H1 (cell line): ENCODE results near the gene RAB34. TPM values are rescaled to one million over a fixed set of nuclear protein-coding genes. Genes with fewer than 3 reads are reported as not detected.

Source experiments
- CTCF ChIA-PET: fragments of 300-600 bp; sonication (Branson Sonifier 250); formaldehyde crosslinking; loops from one replicate; lab custom pipeline; 2021; ENCODE audit not compliant: partially characterized antibody; lab: Charles Lee
- POLR2A ChIA-PET: fragments of 300-600 bp; sonication (Branson Sonifier 250); formaldehyde crosslinking; loops from one replicate; lab custom pipeline; 2021; ENCODE audit warnings: inconsistent platforms; ENCODE audit not compliant: partially characterized antibody; lab: Charles Lee
- DNase-seq, 2 experiments: peaks; one replicate each; pipeline versions ENCODE4 v3.0.0 to v3.0.0-alpha.2; 2010 to 2022; ENCODE audit warnings: low spot score in 2 of 2, low read depth in 1 of 2, mixed read lengths in 1 of 2
- FAIRE-seq: peaks from 2 replicates; lab custom pipeline; 2011; peaks lifted over from hg19 to GRCh38; lab: Jason Lieb, UNC
- H2AFZ ChIP-seq: 2 replicates; pipeline ENCODE4 v1.8.1; 2012; ENCODE audit warnings: low read length, inconsistent platforms
- H2AK5ac ChIP-seq: 2 replicates; pipeline ENCODE4 v1.6.1; 2013; ENCODE audit warnings: low read depth, low read length
- H2BK120ac ChIP-seq: replicated peaks from 2 replicates; pipeline ENCODE3; 2013; ENCODE audit warnings: low read depth, low read length, inconsistent platforms
- H2BK12ac ChIP-seq: 2 replicates; pipeline ENCODE4 v1.6.1; 2013; ENCODE audit warnings: low read depth, low read length
- H2BK15ac ChIP-seq: 2 replicates; pipeline ENCODE4 v1.6.1; 2013; ENCODE audit warnings: low read length
- H2BK20ac ChIP-seq: 2 replicates; pipeline ENCODE4 v1.6.1; 2013; ENCODE audit warnings: low read length
- H2BK5ac ChIP-seq: 2 replicates; pipeline ENCODE4 v1.6.1; 2013; ENCODE audit warnings: low read depth, low read length
- H3K14ac ChIP-seq: 2 replicates; pipeline ENCODE4 v1.6.1; 2013; ENCODE audit warnings: inconsistent platforms; ENCODE audit not compliant: insufficient read length
- H3K18ac ChIP-seq: 2 replicates; pipeline ENCODE4 v1.6.1; 2013; ENCODE audit warnings: low read length; ENCODE audit errors: extremely low read depth
- H3K23ac ChIP-seq: 2 replicates; pipeline ENCODE4 v1.6.1; 2013; ENCODE audit warnings: inconsistent platforms; ENCODE audit not compliant: insufficient read length
- H3K23me2 ChIP-seq: 2 replicates; pipeline ENCODE4 v1.6.1; 2013; ENCODE audit warnings: low read depth, low read length
- H3K27ac ChIP-seq: 2 replicates; pipeline ENCODE4 v1.6.1; 2011; ENCODE audit warnings: low read depth, low read length, inconsistent platforms
- H3K27me3 ChIP-seq, 4 experiments: replicated peaks in 1 of 4; 1 replicate in 1 of 4; 2 replicates in 3 of 4; pipeline versions ENCODE4 v1.6.1 to v1.8.1; 2011 to 2013; ENCODE audit warnings: low read length in 3 of 4, mild to moderate bottlenecking in 3 of 4, inconsistent platforms in 2 of 4, mixed read lengths in 2 of 4, moderate library complexity in 1 of 4; ENCODE audit not compliant: control insufficient read depth in 3 of 4, insufficient read depth in 3 of 4; ENCODE audit errors: extremely low read depth in 1 of 4
- H3K36me3 ChIP-seq, 4 experiments: 2 replicates each; pipeline versions ENCODE4 v1.6.1 to v1.8.1; 2011 to 2013; ENCODE audit warnings: mild to moderate bottlenecking in 4 of 4, low read length in 3 of 4, moderate library complexity in 2 of 4, control low read depth in 1 of 4, inconsistent platforms in 1 of 4; ENCODE audit not compliant: insufficient read depth in 4 of 4, control insufficient read depth in 2 of 4
- H3K4ac ChIP-seq: replicated peaks from 2 replicates; pipeline ENCODE3; 2013; ENCODE audit warnings: low read length, low read depth, mixed read lengths, inconsistent platforms; ENCODE audit not compliant: insufficient read length
- H3K4me1 ChIP-seq, 4 experiments: replicated peaks in 1 of 4; 1 replicate in 1 of 4; 2 replicates in 3 of 4; pipeline versions ENCODE4 v1.6.1 to v1.8.1; 2011 to 2013; ENCODE audit warnings: low read length in 3 of 4, inconsistent platforms in 2 of 4, mixed read lengths in 1 of 4; ENCODE audit not compliant: insufficient read depth in 4 of 4, control insufficient read depth in 3 of 4
- H3K4me2 ChIP-seq, 2 experiments: 2 replicates each; pipeline versions ENCODE4 v1.6.1 to v1.8.1; 2011 to 2013; ENCODE audit warnings: low read depth in 2 of 2, low read length in 2 of 2, control low read depth in 1 of 2, inconsistent platforms in 1 of 2, mild to moderate bottlenecking in 1 of 2; ENCODE audit not compliant: insufficient read depth in 1 of 2
- H3K4me3 ChIP-seq, 4 experiments: fragments of 200-600, 300-600 bp in 1 of 4; sonication (generic), shearing (Covaris generic), sonication (Bioruptor Twin) in 1 of 4; 2 replicates each; pipeline versions ENCODE4 v1.5.1 to v1.8.1; 2011 to 2016; ENCODE audit warnings: low read length in 4 of 4, low read depth in 3 of 4, control low read depth in 2 of 4, inconsistent platforms in 2 of 4, mild to moderate bottlenecking in 2 of 4, mixed read lengths in 1 of 4, moderate library complexity in 1 of 4; ENCODE audit not compliant: insufficient read depth in 2 of 4; ENCODE audit errors: extremely low read depth in 1 of 4
- H3K56ac ChIP-seq: replicated peaks from 2 replicates; pipeline ENCODE3; 2013; ENCODE audit warnings: low read depth, mild to moderate bottlenecking, mixed read lengths, low read length, inconsistent platforms; ENCODE audit not compliant: insufficient read length
- H3K79me1 ChIP-seq: 2 replicates; pipeline ENCODE4 v1.6.1; 2013; ENCODE audit warnings: low read depth, low read length, control low read depth
- H3K79me2 ChIP-seq, 2 experiments: 2 replicates each; pipeline versions ENCODE4 v1.6.1 to v1.8.1; 2012 to 2013; ENCODE audit warnings: low read length in 2 of 2, mild to moderate bottlenecking in 2 of 2, inconsistent platforms in 1 of 2; ENCODE audit not compliant: insufficient read depth in 2 of 2, control insufficient read depth in 1 of 2
- H3K9ac ChIP-seq, 4 experiments: replicated peaks in 1 of 4; 1 replicate in 1 of 4; 2 replicates in 3 of 4; pipeline versions ENCODE4 v1.6.1 to v1.8.1; 2011 to 2013; ENCODE audit warnings: low read depth in 3 of 4, low read length in 3 of 4, control low read depth in 2 of 4, mild to moderate bottlenecking in 2 of 4, moderate library complexity in 2 of 4, inconsistent platforms in 1 of 4; ENCODE audit errors: extremely low read depth in 1 of 4
- H3K9me3 ChIP-seq, 2 experiments: 2 replicates each; pipeline versions ENCODE4 v1.6.1 to v1.8.1; 2012 to 2013; ENCODE audit warnings: mild to moderate bottlenecking in 2 of 2, moderate library complexity in 2 of 2, control low read depth in 1 of 2, inconsistent platforms in 1 of 2, low read depth in 1 of 2, low read length in 1 of 2, mixed read lengths in 1 of 2; ENCODE audit not compliant: insufficient read depth in 2 of 2
- H4K20me1 ChIP-seq, 2 experiments: replicated peaks in 1 of 2; 2 replicates each; pipeline versions ENCODE3 to v1.8.1; 2011 to 2013; ENCODE audit warnings: inconsistent platforms in 2 of 2, low read length in 2 of 2, mild to moderate bottlenecking in 1 of 2; ENCODE audit not compliant: insufficient read depth in 2 of 2, control insufficient read depth in 1 of 2
- H4K5ac ChIP-seq: 2 replicates; pipeline ENCODE4 v1.6.1; 2013; ENCODE audit warnings: low read length, low read depth, mixed read lengths, inconsistent platforms; ENCODE audit not compliant: insufficient read length
- H4K8ac ChIP-seq: 2 replicates; pipeline ENCODE4 v1.8.0; 2013; ENCODE audit warnings: mild to moderate bottlenecking, moderate library complexity, low read length, inconsistent platforms; ENCODE audit not compliant: insufficient read depth; ENCODE audit errors: extremely low read depth
- H4K91ac ChIP-seq: replicated peaks from 2 replicates; pipeline ENCODE3; 2013; ENCODE audit warnings: low read length, mixed read lengths, inconsistent platforms; ENCODE audit not compliant: insufficient read length
- ASH2L ChIP-seq: fragments of 200-600, 300-600 bp; sonication (generic); IDR thresholded peaks from one replicate; pipeline ENCODE4 v1.7.1; 2017; ENCODE audit warnings: low read length
- CHD2 ChIP-seq: IDR thresholded peaks from 2 replicates; pipeline ENCODE4 v1.6.1; 2012; ENCODE audit warnings: low read length, improper control_type of control experiment
- JUN ChIP-seq: IDR thresholded peaks from 2 replicates; pipeline ENCODE4 v1.6.1; 2011; ENCODE audit warnings: low read depth, mild to moderate bottlenecking, improper control_type of control experiment, low read length
- MAFK ChIP-seq: IDR thresholded peaks from 2 replicates; pipeline ENCODE4 v1.6.1; 2012; ENCODE audit warnings: low read depth, mild to moderate bottlenecking, improper control_type of control experiment, low read length
- NANOG ChIP-seq: IDR thresholded peaks from 2 replicates; pipeline ENCODE4 v1.6.1; 2011; ENCODE audit warnings: low read length, low read depth, mild to moderate bottlenecking, inconsistent platforms; ENCODE audit not compliant: insufficient read depth, poor library complexity, severe bottlenecking
- SIN3A ChIP-seq, 2 experiments: IDR thresholded peaks in 1 of 2; conservative IDR thresholded peaks in 1 of 2; 2 replicates each; pipeline ENCODE4 v1.6.1; 2011 to 2012; ENCODE audit warnings: low read length in 2 of 2, improper control_type of control experiment in 1 of 2, low read depth in 1 of 2, mild to moderate bottlenecking in 1 of 2
- SIRT6 ChIP-seq: IDR thresholded peaks from one replicate; pipeline ENCODE4 v1.7.1; 2012; ENCODE audit warnings: low read length, inconsistent platforms
- TCF12 ChIP-seq: IDR thresholded peaks from 2 replicates; pipeline ENCODE4 v1.6.1; 2011; ENCODE audit warnings: low read depth, mild to moderate bottlenecking, low read length
- WGBS, 2 experiments: shearing (Covaris generic) in 1 of 2; methylation state at CpG; one replicate each; pipeline versions ENCODE4 v1.1.6 to v1.1.7; 2013 to 2015; ENCODE audit warnings: low lambda C conversion rate in 2 of 2, mixed read lengths in 2 of 2, inconsistent platforms in 1 of 2, low coverage in 1 of 2, missing lambda C conversion rate in 1 of 2; ENCODE audit not compliant: insufficient replicate concordance in 2 of 2, insufficient coverage in 1 of 2, insufficient read length in 1 of 2; ENCODE audit errors: extremely low coverage in 1 of 2, missing lambda C conversion rate in 1 of 2; 5-methylcytosine and 5-hydroxymethylcytosine counted together
- polyA plus RNA-seq, 7 experiments: library from polyadenylated mRNA; depleted of rRNA in 3 of 7; stranded (reverse) in 5 of 7; unstranded in 2 of 7; fragments of >200 nt in 5 of 7; fragments of 200-250 nt in 2 of 7; gene quantifications; 1 replicate in 5 of 7; 2 replicates in 1 of 7; 4 replicates in 1 of 7; pipeline versions ENCODE4 v1.2.1 to v1.2.3, GENCODE V29; 2011 to 2013; ENCODE audit warnings: missing spikeins in 2 of 7, mixed read lengths in 2 of 7
- total RNA-seq: library from RNA; stranded (reverse); fragmentation: NEBNext Ultra II Directional; extraction: Animal tissue kit (Norgen Biotek cat#: 25700); gene quantifications from 2 replicates; pipeline ENCODE4 v1.2.1, GENCODE V29; 2021
- TF ChIP-seq, protein P1 (sequence below), 3 experiments: IDR thresholded peaks; 1 replicate in 2 of 3; 2 replicates in 1 of 3; pipeline versions ENCODE4 v1.5.1 to v1.6.1; 2011; ENCODE audit warnings: low read length in 3 of 3, mild to moderate bottlenecking in 3 of 3, inconsistent platforms in 2 of 3, low read depth in 1 of 3, moderate library complexity in 1 of 3; ENCODE audit not compliant: insufficient read depth in 1 of 3; ENCODE audit errors: control extremely low read depth in 1 of 3

The RAB34 gene
- total and polyA plus RNA-seq, 2 of the 8 experiments (the other 6 are each of a cell fraction or from before 2014, with no cell fraction given): 237 to 305 TPM

DNA sequence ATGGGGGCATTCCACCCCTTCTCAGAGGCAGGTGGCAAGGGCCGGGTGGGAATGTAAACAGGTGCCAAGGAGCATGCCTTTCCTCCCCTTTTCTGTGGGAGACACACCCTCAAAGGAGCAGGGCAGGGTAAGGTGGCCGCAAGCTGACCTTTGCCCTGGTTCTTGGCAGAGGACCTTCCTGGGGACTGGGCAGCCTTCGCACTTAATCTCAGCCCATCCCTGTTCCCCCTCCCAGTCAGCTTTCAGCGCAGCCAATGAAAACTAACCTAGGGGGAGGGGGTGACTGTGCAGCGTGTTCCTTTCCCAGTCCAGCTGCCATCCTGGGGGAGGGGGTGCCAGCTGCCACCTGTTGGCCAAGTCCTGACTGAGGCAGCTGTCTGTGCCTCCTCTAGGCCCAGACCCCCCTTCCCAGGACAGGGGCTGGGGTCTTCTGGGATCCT, 29.0 kb upstream of the RAB34 start:
- H3K18ac ChIP-seq: peak overlapping the region; percentile 76; the same call in 1 of the 2 replicates
- no peak overlapping the region for H4K91ac ChIP-seq
- H3K9me3 ChIP-seq: no peaks in the 10 kb centered on the region
- ChIA-PET POLR2A (interaction anchor here (0.8 to 15.3 kb wide), 15 partner anchors 8 to 166 kb away, joined by 3 to 813 read pairs (median 5); partner anchors contain the start of genes FLOT2, NEK8, PROCA1 and RAB34), CTCF (interaction anchor here (0.9 to 11.7 kb wide), 7 partner anchors 16 to 163 kb away, joined by 3 to 316 read pairs (median 3); partner anchors contain the start of genes FLOT2, NEK8, RPL23A and TLCD1)
- no peak overlapping the region for H2BK120ac ChIP-seq
- H4K5ac ChIP-seq: no peak overlapping the region
- H3K4ac ChIP-seq: no peak overlapping the region
- H3K4me1 ChIP-seq: peaks cover 0 to 30% (median 25%) of the 10 kb centered on the region in 4 experiments; a peak in 6 of 7 replicates
- peak overlapping the region; percentile 58; the same call in 1 of the 2 replicates for H4K8ac ChIP-seq
- peak overlapping the region; percentile 93 for H2AK5ac ChIP-seq
- peak overlapping the region; percentile 92 to 93 for H3K4me2 ChIP-seq
- 57% methylated on average over 5 of the region's 5 CpGs; no CpG with 5 or more reads in 1 of the 2 experiments for WGBS, 2 experiments
- H2BK20ac ChIP-seq: no peak overlapping the region
- H4K20me1 ChIP-seq: peaks cover 30 to 34% of the 10 kb centered on the region in 2 experiments
- H3K14ac ChIP-seq: no peak overlapping the region
- peak overlapping the region; percentile 31; the same call in 1 of the 2 replicates for H2BK15ac ChIP-seq
- no peak overlapping the region for H3K56ac ChIP-seq
- H3K36me3 ChIP-seq: peaks cover 30 to 49% (median 33%) of the 10 kb centered on the region in 4 experiments
- peak overlapping the region in 3 of 4 experiments; percentile 97 to 99 (median 98); a peak in 6 of 8 replicates for H3K4me3 ChIP-seq
- DNase-seq: peak in 1 of 2 experiments; percentile 72
- peak overlapping the region; percentile 99 for H2BK5ac ChIP-seq
- H3K9ac ChIP-seq: peak overlapping the region in 2 of 4 experiments; percentile 48 to 98; a peak in 4 of 7 replicates
- H2AFZ ChIP-seq: no peak overlapping the region
- no peaks in the 10 kb centered on the region for H3K27me3 ChIP-seq
- peak overlapping the region; percentile 98 for H3K27ac ChIP-seq
- H3K23me2 ChIP-seq: peaks cover 23% of the 10 kb centered on the region
- H3K79me1 ChIP-seq: peaks cover 14% of the 10 kb centered on the region
- peaks cover 19 to 44% of the 10 kb centered on the region in 2 experiments for H3K79me2 ChIP-seq
- H2BK12ac ChIP-seq: peak overlapping the region; percentile 52; the same call in 1 of the 2 replicates
- FAIRE-seq: no peak
- no peak overlapping the region for H3K23ac ChIP-seq
- TF ChIP-seq NANOG: no peak
- no peak for TF ChIP-seq JUN
- TF ChIP-seq CHD2: no peak
- no peak for TF ChIP-seq SIRT6
- TF ChIP-seq, protein P1, sequence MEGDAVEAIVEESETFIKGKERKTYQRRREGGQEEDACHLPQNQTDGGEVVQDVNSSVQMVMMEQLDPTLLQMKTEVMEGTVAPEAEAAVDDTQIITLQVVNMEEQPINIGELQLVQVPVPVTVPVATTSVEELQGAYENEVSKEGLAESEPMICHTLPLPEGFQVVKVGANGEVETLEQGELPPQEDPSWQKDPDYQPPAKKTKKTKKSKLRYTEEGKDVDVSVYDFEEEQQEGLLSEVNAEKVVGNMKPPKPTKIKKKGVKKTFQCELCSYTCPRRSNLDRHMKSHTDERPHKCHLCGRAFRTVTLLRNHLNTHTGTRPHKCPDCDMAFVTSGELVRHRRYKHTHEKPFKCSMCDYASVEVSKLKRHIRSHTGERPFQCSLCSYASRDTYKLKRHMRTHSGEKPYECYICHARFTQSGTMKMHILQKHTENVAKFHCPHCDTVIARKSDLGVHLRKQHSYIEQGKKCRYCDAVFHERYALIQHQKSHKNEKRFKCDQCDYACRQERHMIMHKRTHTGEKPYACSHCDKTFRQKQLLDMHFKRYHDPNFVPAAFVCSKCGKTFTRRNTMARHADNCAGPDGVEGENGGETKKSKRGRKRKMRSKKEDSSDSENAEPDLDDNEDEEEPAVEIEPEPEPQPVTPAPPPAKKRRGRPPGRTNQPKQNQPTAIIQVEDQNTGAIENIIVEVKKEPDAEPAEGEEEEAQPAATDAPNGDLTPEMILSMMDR (IDR thresholded peaks at IDR 0.05; ENCODE audit: control extremely low read depth in 1 of 3, insufficient read depth in 1 of 3, low read depth in 1 of 3, low read length in 3 of 3): no peak
- peak; percentile 75 for TF ChIP-seq ASH2L
- TF ChIP-seq TCF12: no peak
- TF ChIP-seq SIN3A (conservative IDR thresholded peaks at IDR 0.05 in 1 of 2, IDR thresholded peaks at IDR 0.05 in 1 of 2; ENCODE audit: low read depth in 1 of 2, low read length in 2 of 2): no peak; a peak in 1 of 4 replicates
- TF ChIP-seq MAFK: no peak
